Peyer's patch (tissue), 4 donors: ENCODE data around the gene ZNF804B.

Source experiments
- CTCF ChIP-seq, 6 experiments: fragments of 450-650 bp in 4 of 6; fragments of 200-600 bp in 2 of 6; sonication (generic) in 1 of 6; IDR thresholded peaks; one replicate each; pipeline ENCODE4 v1.5.1; 2017 to 2019; ENCODE audit warnings: antibody characterized with exemption in 6 of 6, mild to moderate bottlenecking in 3 of 6, moderate library complexity in 1 of 6
- POLR2A ChIP-seq, 2 donors: fragments of 450-650 bp; IDR thresholded peaks; one replicate each; pipeline ENCODE4 v1.5.1; 2017; ENCODE audit warnings: antibody characterized with exemption in 2 of 2, mild to moderate bottlenecking in 2 of 2, moderate library complexity in 2 of 2

GRCh38 chr7:88851220-88851619 is 91.7 kb downstream of the ZNF804B start:
- TF ChIP-seq CTCF (IDR thresholded peaks at IDR 0.05) (no peak), POLR2A (IDR thresholded peaks at IDR 0.05) (no peak)
